GM19193 (cell line): ENCODE data around the gene ERBB4.

Source experiments
- POLR2A ChIP-seq: IDR thresholded peaks from 4 replicates; pipeline ENCODE4 v1.6.1; 2011; ENCODE audit not compliant: insufficient read depth, insufficient read length; ENCODE audit errors: extremely low read depth

Gene ERBB4

DNA sequence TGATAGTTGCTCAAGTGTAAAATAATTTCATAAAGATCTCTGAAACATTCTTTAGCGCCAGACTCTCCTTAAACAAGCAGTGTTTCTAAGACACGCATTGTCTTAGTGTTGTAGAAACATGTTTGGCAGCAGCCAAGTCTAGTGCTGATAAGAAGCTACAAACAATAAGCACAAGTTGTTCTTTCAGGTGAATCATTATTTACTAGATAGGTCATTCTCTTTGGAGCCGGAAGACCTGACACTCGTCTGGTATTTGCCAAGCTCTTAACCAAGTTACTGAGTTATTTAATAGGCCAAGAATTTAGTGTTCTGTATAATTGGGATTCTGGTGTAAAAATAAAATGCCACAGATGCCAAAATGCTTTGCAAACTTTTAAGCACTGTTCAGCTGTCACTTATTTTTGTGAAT, 1130.1 kb downstream of the ERBB4 start:
- no peak for TF ChIP-seq POLR2A

DNA sequence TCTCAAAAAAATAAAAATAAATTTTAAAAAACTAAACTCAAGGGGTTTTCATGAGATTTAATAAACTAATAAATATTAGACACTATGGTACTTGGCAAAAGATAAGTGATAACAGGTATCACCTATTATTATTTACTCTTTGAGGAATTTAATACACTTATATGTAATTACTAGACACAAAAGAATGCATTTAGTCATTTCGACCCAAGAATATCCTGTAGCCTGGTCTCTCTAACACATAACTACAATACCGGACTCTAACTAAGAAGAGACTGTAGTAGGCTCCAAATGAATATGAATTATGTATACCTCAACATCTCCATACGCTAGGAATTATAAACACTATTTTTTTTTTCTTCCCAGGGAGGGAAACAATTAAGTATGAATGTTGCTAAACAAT, 1131.5 kb downstream of the ERBB4 start:
- no peak for TF ChIP-seq POLR2A

DNA sequence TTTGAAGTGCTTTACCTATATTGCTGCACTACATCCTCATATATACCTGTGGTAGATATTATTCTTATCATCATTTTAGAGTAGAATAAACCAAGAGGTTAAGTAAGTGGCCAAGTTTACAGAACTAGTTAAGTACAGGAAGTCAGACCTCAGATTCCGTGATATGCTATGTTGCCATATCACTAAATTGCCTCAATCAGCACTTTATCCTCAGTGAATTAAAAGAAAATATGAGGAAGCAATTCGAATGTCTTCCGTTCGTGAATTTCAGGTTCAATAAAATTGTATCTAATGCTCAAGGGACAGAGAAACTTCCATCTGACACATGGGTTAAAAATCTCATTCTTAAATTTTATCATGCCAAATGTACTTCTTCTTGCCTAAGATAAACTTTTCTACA, 1133.6 kb downstream of the ERBB4 start:
- TF ChIP-seq POLR2A, result no peak

DNA sequence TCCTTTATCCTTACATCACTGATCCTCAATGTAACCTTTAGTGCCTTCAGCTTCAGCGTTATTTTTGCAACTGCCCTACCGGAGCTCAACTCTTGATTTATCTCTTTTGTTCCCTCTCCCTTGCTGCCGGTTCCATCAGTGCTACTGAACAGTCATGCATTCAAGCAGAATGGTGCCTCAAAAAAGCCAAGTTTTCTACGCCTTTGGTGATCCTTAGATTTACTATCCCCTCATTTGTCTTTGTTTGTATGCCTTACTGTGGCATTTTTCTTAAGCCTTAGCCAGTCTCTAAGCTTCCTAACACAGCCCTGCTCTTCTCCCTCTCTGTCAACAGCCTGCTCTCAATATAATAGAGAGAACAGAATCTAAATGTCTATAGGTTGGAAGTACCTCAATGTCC, 1134.5 kb downstream of the ERBB4 start:
- no peak for TF ChIP-seq POLR2A

DNA sequence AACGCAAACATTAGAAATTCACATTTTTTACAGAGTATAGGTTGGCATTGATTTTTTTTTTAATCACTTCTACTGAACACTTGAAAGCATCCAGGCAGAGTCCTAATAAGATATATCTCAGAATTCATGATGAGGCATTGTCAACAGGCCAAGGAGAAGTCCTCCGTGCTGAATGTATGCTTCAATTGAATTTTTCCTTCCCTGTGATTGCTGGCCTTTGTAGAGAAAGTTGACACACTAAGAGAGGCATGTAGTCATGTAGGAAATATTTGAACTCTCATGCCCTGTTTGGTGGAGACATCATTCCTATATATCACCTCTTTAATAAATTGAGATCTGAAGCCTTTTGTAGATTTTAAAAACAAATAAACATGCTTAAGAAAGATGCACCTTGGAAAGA, 1137.3 kb downstream of the ERBB4 start:
- TF ChIP-seq POLR2A, result no peak

DNA sequence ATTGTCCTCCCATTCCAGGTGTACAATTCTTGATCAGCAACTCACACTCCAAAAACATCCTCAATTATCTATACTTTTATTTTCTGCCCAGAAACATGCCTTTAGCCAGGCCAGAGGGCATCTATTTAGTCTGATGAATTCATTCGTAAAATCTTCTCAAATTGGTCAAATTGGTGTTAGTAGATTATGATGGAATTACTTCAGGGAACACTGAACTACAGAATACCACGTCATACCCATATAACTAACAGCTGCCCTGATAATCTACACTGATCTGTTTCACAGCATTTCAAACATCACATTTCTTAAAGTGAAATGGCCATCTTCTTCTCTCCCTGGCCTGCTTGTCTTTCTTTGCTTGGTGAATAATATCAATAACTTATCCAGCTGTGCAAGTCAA, 1140.8 kb downstream of the ERBB4 start:
- TF ChIP-seq POLR2A, result no peak

DNA sequence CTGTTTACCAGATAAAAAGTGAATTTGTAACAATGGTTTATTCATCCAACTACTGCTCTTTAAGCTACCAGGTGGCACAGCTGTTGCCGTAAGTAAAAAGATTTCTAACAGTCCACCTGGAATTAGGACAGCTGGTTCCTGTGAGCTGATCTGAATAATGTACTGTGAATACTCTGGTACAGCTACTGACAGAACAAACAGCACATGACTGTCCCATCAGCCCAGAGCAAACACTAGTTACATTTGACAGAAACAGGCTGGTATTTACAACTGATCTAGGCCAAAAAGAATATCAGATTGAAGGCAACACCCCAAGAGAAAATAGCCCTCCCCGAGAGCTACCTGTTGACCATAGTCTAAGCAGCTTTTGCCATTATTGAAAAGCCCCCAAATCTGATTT, 1141.8 kb downstream of the ERBB4 start:
- TF ChIP-seq POLR2A, result no peak

DNA sequence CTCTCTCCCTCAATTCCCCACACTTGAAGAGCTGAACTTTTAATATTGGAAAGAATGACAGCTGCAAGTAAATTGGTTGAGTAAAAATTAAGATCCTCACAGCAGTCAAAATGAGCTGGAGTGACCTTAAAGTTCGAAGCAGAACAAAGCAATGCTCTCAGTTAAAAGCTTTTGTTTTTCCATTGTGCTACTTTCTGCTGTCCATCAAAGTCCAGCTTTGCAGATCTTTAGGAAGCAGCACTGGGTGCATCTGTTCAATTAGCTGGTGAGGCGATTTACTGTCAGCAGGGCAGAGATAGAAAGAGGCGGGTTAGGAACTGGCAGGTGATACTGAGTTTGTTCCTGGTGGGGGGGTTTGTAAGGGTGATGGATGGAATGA, 1147.4 kb downstream of the ERBB4 start:
- no peak for TF ChIP-seq POLR2A

DNA sequence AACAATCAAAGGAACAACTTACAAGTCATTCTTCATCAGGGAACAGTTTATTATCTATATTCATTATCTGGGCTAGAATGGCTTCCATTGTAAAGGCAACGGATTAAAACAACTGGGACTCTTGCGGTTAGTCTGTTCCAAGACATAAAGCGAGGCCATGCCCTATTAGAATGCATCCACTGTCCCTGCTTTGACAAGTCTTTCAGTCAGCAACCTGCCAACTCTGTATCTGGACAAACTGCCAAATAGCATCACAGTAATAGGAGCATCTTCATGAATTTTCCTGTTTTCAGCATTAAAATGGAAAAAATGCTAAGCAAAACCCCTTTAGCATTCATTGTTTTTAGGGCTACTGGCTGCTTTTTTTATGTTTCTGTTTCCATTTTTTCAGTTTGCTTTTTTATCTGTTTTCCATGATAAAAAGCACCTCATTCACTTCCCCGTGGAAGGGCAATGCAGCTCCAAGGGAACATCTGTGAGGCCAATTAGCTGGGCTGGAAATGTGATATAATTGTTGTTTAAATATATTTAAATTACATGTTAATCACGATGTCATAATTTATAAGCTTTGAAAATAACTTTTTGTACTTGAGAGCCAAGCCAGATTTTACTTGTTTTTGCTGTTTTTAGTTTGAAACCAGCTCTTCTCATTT, 1147.9 kb downstream of the ERBB4 start:
- TF ChIP-seq POLR2A, result no peak

DNA sequence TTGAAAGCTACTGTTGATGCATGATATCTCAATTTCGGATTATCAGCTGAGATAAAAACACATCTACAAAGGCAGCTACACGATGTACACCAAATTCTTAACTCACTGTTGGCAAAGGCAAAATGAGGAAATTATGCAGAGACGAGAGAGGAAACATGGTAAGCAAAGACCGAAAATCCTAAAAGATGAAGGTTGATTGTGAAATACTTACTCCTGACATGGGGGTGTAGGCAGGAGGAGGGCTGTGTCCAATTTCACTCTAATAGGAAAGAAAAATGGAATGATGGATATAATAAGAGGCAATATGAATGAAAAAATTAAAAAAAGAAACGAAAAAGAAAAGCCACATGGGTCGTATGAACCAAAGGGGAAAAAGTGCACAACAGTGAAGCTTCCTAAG, 1150.9 kb downstream of the ERBB4 start:
- no peak for TF ChIP-seq POLR2A

DNA sequence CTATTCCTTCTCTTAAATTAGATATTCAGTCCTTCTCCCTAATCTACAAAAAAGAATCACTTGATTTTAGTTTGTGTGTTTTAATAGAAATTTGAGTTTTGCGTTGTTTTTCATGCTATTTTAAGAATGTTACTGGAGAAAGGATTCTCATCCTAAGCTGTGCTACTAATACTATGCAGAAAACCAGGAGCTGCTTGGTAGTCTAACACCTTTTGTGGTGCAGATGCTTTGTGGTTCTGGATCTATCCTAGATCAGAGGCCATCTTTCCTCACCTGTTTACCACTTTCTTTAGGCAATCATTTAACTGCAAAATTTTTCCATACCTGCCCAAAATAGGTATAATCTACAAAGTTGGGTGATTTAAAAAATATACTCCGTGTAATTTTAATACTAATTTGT, 1158.6 kb downstream of the ERBB4 start:
- no peak for TF ChIP-seq POLR2A

DNA sequence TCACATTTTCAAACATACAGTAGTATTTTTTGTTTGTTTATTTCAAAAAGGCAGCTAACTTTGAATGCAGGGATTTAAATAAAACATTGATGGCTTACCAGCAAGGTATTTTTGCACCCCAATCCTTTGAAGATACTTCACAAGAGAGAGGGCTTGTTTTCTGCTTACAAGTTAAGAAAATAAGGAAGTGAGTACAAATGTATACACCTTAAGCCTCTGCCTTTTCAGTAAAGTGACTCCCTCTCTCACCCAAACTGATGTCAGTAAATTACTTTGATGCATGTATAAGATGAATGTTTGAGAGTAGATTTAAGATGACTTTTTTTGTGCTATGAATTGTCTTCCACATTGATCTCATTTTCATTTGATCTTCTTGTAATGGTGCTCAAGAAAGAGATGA, 1162.2 kb downstream of the ERBB4 start:
- no peak for TF ChIP-seq POLR2A

DNA sequence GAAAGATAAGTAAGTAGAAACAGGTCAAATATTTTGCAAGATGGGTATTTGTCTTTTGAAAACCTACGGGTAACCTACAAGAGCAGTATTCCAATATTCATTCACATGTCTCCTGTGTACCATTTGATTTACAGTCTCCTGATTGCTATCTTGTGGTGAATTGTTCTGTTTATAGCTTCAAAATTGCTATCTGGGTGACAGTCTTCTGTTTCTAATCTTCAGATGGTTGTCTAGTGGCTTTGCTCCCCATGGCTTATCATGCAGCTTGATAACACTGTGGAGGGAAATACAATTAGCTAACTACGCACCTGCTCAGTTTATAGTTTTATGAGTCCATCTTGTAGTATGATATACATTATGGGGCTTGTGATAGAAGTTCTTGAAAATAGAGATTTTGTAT, 1165.4 kb downstream of the ERBB4 start:
- no peak for TF ChIP-seq POLR2A

DNA sequence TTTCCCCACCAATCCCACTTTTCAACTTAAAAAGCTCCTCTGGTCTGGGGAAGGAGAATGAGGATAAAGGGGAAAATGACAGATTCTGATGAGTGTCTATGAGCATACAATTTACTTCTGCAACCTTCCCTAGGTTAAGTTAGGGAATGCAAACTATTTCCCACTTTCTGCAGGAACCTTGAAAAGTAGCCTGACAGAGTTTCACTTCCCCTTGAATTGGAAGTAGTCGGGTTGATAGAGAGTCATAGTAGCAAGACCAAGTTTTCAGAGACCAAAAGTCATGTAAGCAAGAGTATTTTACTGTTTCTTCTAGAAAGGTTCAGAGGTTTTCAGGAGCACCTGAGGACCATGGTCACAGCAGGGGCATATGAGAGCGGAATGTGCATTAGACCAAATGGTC, 1167.1 kb downstream of the ERBB4 start:
- TF ChIP-seq POLR2A, result no peak

DNA sequence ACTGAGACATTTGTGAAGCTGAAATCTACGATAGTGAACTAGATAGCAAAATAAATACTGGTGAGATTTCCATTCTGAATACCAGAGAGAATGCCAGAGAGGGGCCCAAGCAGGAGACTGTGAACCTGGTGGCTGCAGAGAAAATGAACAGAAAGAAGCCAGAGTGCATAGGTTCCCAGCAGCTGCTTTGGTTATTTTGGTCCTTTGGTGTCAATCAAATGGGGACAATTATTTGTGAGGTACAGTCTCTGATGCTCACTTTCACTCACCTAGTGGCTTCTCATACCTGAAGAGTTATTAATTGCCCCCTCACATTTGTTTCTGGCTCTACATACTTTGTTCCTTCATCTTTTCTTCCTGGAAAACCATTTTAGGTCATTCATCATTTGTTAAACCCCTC, 1170.1 kb downstream of the ERBB4 start:
- TF ChIP-seq POLR2A, result no peak

DNA sequence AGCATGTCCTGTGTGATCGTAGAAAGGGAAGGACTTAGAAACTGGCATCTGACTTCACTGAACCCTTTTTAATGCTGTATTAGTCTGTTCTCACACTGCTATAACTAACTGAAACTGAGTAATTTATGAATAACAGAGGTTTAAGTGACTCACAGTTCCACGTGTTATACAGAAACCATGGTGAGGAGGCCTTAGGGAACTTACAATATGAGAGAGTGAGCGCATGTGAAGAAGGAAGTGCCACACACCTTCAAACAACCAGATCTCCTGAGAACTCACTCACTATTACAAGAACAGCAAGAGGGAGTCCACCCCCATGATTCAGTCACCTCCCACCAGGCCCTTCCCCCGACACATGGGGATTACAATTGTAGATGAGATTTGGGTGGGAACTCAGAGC, 1170.9 kb downstream of the ERBB4 start:
- no peak for TF ChIP-seq POLR2A

DNA sequence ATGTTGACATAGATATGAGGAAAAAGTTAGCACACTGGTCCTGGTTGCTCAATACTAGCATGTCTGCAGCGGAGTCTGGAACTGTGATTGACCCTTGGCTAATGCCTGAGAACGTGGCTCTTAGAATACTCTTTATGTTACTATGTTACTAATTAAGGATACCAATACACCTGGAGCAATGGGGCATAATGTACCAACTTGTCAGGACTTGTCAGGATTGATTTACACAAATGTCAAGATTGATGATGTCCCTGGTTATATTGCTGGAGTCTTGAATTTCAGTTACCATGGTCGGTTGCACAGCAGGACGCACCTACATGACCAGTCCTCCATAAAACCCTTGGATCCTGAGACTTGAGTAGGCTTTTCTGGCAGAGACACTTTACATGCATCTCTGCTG, 1171.3 kb downstream of the ERBB4 start:
- TF ChIP-seq POLR2A, result no peak
